HepG2 (cell line): Measurements from ENCODE around the gene ZMIZ1. TPM values are rescaled to one million over a fixed set of nuclear protein-coding genes. Genes with fewer than 3 reads are reported as not detected.

Experiments
- EEA1 ChIP-seq: sonication (generic); formaldehyde crosslinking; IDR thresholded peaks from 2 replicates; pipeline ENCODE4 v1.5.1; 2020; ENCODE audit warnings: mild to moderate bottlenecking, missing genetic modification reagents, borderline replicate concordance
- FOXK1 ChIP-seq: sonication (generic); formaldehyde crosslinking; IDR thresholded peaks from 2 replicates; pipeline ENCODE4 v1.4.0; 2020; ENCODE audit warnings: low read depth, missing genetic modification reagents, borderline replicate concordance
- IKZF4 ChIP-seq: sonication (generic); formaldehyde crosslinking; IDR thresholded peaks from 2 replicates; pipeline ENCODE4 v1.5.1; 2020; ENCODE audit warnings: borderline replicate concordance, mild to moderate bottlenecking, low read depth, missing genetic modification reagents; ENCODE audit errors: not compliant biosample characterization
- LCORL ChIP-seq, 2 experiments: fragments of 450-650 bp in 1 of 2; sonication (generic) in 1 of 2; formaldehyde crosslinking in 1 of 2; IDR thresholded peaks; 2 replicates each; pipeline versions ENCODE4 v1.5.0 to v1.6.1; 2017 to 2020; ENCODE audit warnings: antibody characterized with exemption in 1 of 2, missing genetic modification reagents in 1 of 2
- MIER2 ChIP-seq: IDR thresholded peaks from 2 replicates; pipeline ENCODE4 v1.6.1; 2016; ENCODE audit warnings: missing biosample characterization, missing genetic modification reagents
- NCOR1 ChIP-seq: fragments of 200-600 bp; sonication (generic); IDR thresholded peaks from 2 replicates; pipeline ENCODE4 v1.7.0; 2017; ENCODE audit warnings: antibody characterized with exemption, low read length, borderline replicate concordance
- SP1 ChIP-seq, 2 experiments: fragments of 450-650 bp in 1 of 2; sonication (generic) in 1 of 2; formaldehyde crosslinking in 1 of 2; IDR thresholded peaks; 2 replicates each; pipeline versions ENCODE4 v1.4.0 to v1.6.1; 2016 to 2020; ENCODE audit warnings: missing genetic modification reagents in 1 of 2
- THAP11 ChIP-seq: IDR thresholded peaks from 2 replicates; pipeline ENCODE4 v1.6.1; 2016; ENCODE audit warnings: missing biosample characterization, missing genetic modification reagents
- TSC22D2 ChIP-seq: sonication (generic); formaldehyde crosslinking; IDR thresholded peaks from 2 replicates; pipeline ENCODE4 v1.5.1; 2020; ENCODE audit warnings: missing genetic modification reagents, mild to moderate bottlenecking, borderline replicate concordance
- ZNF337 ChIP-seq: sonication (generic); formaldehyde crosslinking; IDR thresholded peaks from 2 replicates; pipeline ENCODE4 v1.5.1; 2020; ENCODE audit warnings: missing genetic modification reagents, low read depth, mild to moderate bottlenecking, borderline replicate concordance
- ZNF431 ChIP-seq: sonication (generic); formaldehyde crosslinking; IDR thresholded peaks from 2 replicates; pipeline ENCODE4 v1.9.0; 2022; ENCODE audit warnings: missing genetic modification reagents, low read depth, mild to moderate bottlenecking, borderline replicate concordance
- ZNF558 ChIP-seq: sonication (generic); formaldehyde crosslinking; IDR thresholded peaks from 2 replicates; pipeline ENCODE4 v1.9.0; 2022; ENCODE audit warnings: mild to moderate bottlenecking, missing genetic modification reagents, borderline replicate concordance
- ZNF562 ChIP-seq: sonication (generic); formaldehyde crosslinking; IDR thresholded peaks from 2 replicates; pipeline ENCODE4 v1.8.0; 2022; ENCODE audit warnings: missing genetic modification reagents, borderline replicate concordance
- ZNF567 ChIP-seq: sonication (generic); formaldehyde crosslinking; IDR thresholded peaks from 2 replicates; pipeline ENCODE4 v1.8.1; 2023; ENCODE audit warnings: mild to moderate bottlenecking, missing genetic modification reagents, borderline replicate concordance
- ZNF691 ChIP-seq: sonication (generic); formaldehyde crosslinking; IDR thresholded peaks from 2 replicates; pipeline ENCODE4 v1.4.0; 2020; ENCODE audit warnings: missing genetic modification reagents, low read depth, mild to moderate bottlenecking, borderline replicate concordance
- ZNF768 ChIP-seq: sonication (generic); formaldehyde crosslinking; IDR thresholded peaks from 2 replicates; pipeline ENCODE4 v1.4.0; 2020; ENCODE audit warnings: missing genetic modification reagents
- polyA plus RNA-seq, 8 experiments: library from polyadenylated mRNA; depleted of rRNA in 3 of 8; stranded (reverse) in 7 of 8; unstranded in 1 of 8; fragments of >200 nt; fragmentation: Illumina TruSeq in 4 of 8; extraction: Trizol in 4 of 8; gene quantifications; 2 replicates each; pipeline versions ENCODE4 v1.2.1 to v1.2.3, GENCODE V29; 2011 to 2016; ENCODE audit warnings: low read depth in 4 of 8, missing spikeins in 1 of 8, mixed read lengths in 1 of 8; ENCODE audit not compliant: insufficient read depth in 1 of 8
- total RNA-seq, 5 experiments: library from RNA; depleted of rRNA; stranded (reverse); fragments of >200 nt; fragmentation: Illumina TruSeq; extraction: Trizol; gene quantifications; 2 replicates each; pipeline ENCODE4 v1.2.3, GENCODE V29; 2016; ENCODE audit warnings: low read depth in 1 of 5
- TF ChIP-seq, protein P1 (sequence below): sonication (generic); formaldehyde crosslinking; IDR thresholded peaks from 2 replicates; pipeline ENCODE4 v1.4.0; 2020; ENCODE audit warnings: missing genetic modification reagents, borderline replicate concordance
- TF ChIP-seq, protein P2 (sequence below): IDR thresholded peaks from 2 replicates; pipeline ENCODE4 v1.4.0; 2020; ENCODE audit warnings: mild to moderate bottlenecking, missing genetic modification reagents

Gene ZMIZ1
- total and polyA plus RNA-seq, 2 of the 13 experiments (the other 11 are each of a cell fraction or from before 2014, with no cell fraction given), result 5.3 to 10.2 TPM

- TF ChIP-seq SP1 (IDR thresholded peaks at IDR 0.05) (no peak), SP1 (CRISPR knock-in tag; IDR thresholded peaks at IDR 0.05) (peak; percentile 14; the same call in 1 of the 2 replicates), THAP11 (peak; percentile 51), ZNF567 (no peak), ZNF431 (no peak), ZNF558 (no peak), EEA1 (CRISPR knock-in tag) (no peak), NCOR1 (peak; percentile 7; the same call in 1 of the 2 replicates), IKZF4 (CRISPR knock-in tag) (no peak), FOXK1 (peak; percentile 51; the same call in 1 of the 2 replicates), ZNF768 (CRISPR knock-in tag) (peak; percentile 11; the same call in 1 of the 2 replicates), ZNF562 (CRISPR knock-in tag) (no peak), MIER2 (CRISPR knock-in tag) (no peak), ZNF691 (CRISPR knock-in tag) (peak; percentile 33; the same call in 1 of the 2 replicates), LCORL (IDR thresholded peaks at IDR 0.05) (no peak), LCORL (CRISPR knock-in tag; IDR thresholded peaks at IDR 0.05) (0 out of 2 replicates have a peak, but pooled peaks have one; percentile 57), ZNF337 (CRISPR knock-in tag) (no peak), TSC22D2 (no peak)
- TF ChIP-seq, protein P1, sequence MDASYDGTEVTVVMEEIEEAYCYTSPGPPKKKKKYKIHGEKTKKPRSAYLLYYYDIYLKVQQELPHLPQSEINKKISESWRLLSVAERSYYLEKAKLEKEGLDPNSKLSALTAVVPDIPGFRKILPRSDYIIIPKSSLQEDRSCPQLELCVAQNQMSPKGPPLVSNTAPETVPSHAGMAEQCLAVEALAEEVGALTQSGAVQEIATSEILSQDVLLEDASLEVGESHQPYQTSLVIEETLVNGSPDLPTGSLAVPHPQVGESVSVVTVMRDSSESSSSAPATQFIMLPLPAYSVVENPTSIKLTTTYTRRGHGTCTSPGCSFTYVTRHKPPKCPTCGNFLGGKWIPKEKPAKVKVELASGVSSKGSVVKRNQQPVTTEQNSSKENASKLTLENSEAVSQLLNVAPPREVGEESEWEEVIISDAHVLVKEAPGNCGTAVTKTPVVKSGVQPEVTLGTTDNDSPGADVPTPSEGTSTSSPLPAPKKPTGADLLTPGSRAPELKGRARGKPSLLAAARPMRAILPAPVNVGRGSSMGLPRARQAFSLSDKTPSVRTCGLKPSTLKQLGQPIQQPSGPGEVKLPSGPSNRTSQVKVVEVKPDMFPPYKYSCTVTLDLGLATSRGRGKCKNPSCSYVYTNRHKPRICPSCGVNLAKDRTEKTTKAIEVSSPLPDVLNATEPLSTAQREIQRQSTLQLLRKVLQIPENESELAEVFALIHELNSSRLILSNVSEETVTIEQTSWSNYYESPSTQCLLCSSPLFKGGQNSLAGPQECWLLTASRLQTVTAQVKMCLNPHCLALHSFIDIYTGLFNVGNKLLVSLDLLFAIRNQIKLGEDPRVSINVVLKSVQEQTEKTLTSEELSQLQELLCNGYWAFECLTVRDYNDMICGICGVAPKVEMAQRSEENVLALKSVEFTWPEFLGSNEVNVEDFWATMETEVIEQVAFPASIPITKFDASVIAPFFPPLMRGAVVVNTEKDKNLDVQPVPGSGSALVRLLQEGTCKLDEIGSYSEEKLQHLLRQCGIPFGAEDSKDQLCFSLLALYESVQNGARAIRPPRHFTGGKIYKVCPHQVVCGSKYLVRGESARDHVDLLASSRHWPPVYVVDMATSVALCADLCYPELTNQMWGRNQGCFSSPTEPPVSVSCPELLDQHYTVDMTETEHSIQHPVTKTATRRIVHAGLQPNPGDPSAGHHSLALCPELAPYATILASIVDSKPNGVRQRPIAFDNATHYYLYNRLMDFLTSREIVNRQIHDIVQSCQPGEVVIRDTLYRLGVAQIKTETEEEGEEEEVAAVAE (CRISPR knock-in tag), result no peak
- TF ChIP-seq, protein P2, sequence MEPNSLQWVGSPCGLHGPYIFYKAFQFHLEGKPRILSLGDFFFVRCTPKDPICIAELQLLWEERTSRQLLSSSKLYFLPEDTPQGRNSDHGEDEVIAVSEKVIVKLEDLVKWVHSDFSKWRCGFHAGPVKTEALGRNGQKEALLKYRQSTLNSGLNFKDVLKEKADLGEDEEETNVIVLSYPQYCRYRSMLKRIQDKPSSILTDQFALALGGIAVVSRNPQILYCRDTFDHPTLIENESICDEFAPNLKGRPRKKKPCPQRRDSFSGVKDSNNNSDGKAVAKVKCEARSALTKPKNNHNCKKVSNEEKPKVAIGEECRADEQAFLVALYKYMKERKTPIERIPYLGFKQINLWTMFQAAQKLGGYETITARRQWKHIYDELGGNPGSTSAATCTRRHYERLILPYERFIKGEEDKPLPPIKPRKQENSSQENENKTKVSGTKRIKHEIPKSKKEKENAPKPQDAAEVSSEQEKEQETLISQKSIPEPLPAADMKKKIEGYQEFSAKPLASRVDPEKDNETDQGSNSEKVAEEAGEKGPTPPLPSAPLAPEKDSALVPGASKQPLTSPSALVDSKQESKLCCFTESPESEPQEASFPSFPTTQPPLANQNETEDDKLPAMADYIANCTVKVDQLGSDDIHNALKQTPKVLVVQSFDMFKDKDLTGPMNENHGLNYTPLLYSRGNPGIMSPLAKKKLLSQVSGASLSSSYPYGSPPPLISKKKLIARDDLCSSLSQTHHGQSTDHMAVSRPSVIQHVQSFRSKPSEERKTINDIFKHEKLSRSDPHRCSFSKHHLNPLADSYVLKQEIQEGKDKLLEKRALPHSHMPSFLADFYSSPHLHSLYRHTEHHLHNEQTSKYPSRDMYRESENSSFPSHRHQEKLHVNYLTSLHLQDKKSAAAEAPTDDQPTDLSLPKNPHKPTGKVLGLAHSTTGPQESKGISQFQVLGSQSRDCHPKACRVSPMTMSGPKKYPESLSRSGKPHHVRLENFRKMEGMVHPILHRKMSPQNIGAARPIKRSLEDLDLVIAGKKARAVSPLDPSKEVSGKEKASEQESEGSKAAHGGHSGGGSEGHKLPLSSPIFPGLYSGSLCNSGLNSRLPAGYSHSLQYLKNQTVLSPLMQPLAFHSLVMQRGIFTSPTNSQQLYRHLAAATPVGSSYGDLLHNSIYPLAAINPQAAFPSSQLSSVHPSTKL, result no peak; the same call in 1 of the 2 replicates
Observed at GRCh38 chr10:79067241-79068202, 1.2 kb upstream of the ZMIZ1 start (continued).
